ENCODE measurements around the gene NLN.
"Not testable (repeated sequence)": the region's sequence is repeated elsewhere in the genome, so short reads cannot be mapped to it uniquely, and the experiment has no call there.

Gene NLN

GRCh38 chr5:65862384-65862783 is 140.4 kb downstream of the NLN start:
- H3K4me3 Mint-ChIP-seq, result no peak overlapping the region
- peaks cover 9% of the 10 kb centered on the region for H3K4me1 Mint-ChIP-seq
- H3K9me3 Mint-ChIP-seq, result no peaks in the 10 kb centered on the region
- peak overlapping the region; percentile 1 for H3K27ac Mint-ChIP-seq (ENCODE audit: low read depth)
- DNase-seq (ENCODE audit: low spot score in 2 of 2) (no peak), ATAC-seq (replicated peaks; ENCODE audit: extremely low read depth, poor library complexity, severe bottlenecking) (no peak)
- no peaks in the 10 kb centered on the region for H3K27me3 Mint-ChIP-seq
- peaks cover 2% of the 10 kb centered on the region for H3K36me3 Mint-ChIP-seq (ENCODE audit: insufficient read depth)

- no peak overlapping the region for H3K4me3 Mint-ChIP-seq
- no peaks in the 10 kb centered on the region for H3K27me3 Mint-ChIP-seq
- H3K4me1 Mint-ChIP-seq, result peaks cover 13% of the 10 kb centered on the region
- peaks cover 2% of the 10 kb centered on the region for H3K36me3 Mint-ChIP-seq (ENCODE audit: insufficient read depth)
- H3K27ac Mint-ChIP-seq (ENCODE audit: low read depth), result no peak overlapping the region
- no peak for ATAC-seq (replicated peaks; ENCODE audit: extremely low read depth, poor library complexity, severe bottlenecking)
- no peak for DNase-seq (ENCODE audit: low spot score in 2 of 2)
- no peaks in the 10 kb centered on the region for H3K9me3 Mint-ChIP-seq
Measured at GRCh38 chr5:65863747-65864146, 141.7 kb downstream of the NLN start.

- Mint-ChIP-seq H3K4me1 (peaks cover 13% of the 10 kb centered on the region), H3K27ac (ENCODE audit: low read depth) (peak overlapping the region; percentile 36), H3K9me3 (no peaks in the 10 kb centered on the region), H3K27me3 (no peaks in the 10 kb centered on the region), H3K4me3 (no peak overlapping the region), H3K36me3 (ENCODE audit: insufficient read depth) (peaks cover 2% of the 10 kb centered on the region)
- DNase-seq (ENCODE audit: low spot score in 2 of 2), result no peak
- ATAC-seq (replicated peaks; ENCODE audit: extremely low read depth, poor library complexity, severe bottlenecking), result peak; percentile 71
Measured at GRCh38 chr5:65866837-65867521, 145.0 kb downstream of the NLN start.

- Mint-ChIP-seq H3K36me3 (ENCODE audit: insufficient read depth) (peaks cover 2% of the 10 kb centered on the region), H3K4me3 (no peak overlapping the region), H3K27me3 (no peaks in the 10 kb centered on the region), H3K4me1 (peaks cover 13% of the 10 kb centered on the region), H3K9me3 (no peaks in the 10 kb centered on the region), H3K27ac (ENCODE audit: low read depth) (no peak overlapping the region)
- ATAC-seq (replicated peaks; ENCODE audit: extremely low read depth, poor library complexity, severe bottlenecking), result no peak
- no peak for DNase-seq (ENCODE audit: low spot score in 2 of 2)
Measured at GRCh38 chr5:65867542-65868195, 145.7 kb downstream of the NLN start.

GRCh38 chr5:65868509-65868908 is 146.5 kb downstream of the NLN start:
- no peaks in the 10 kb centered on the region for H3K9me3 Mint-ChIP-seq
- H3K27me3 Mint-ChIP-seq, result no peaks in the 10 kb centered on the region
- H3K36me3 Mint-ChIP-seq (ENCODE audit: insufficient read depth), result peaks cover 2% of the 10 kb centered on the region
- peaks cover 13% of the 10 kb centered on the region for H3K4me1 Mint-ChIP-seq
- ATAC-seq (replicated peaks; ENCODE audit: extremely low read depth, poor library complexity, severe bottlenecking) (no peak), DNase-seq (ENCODE audit: low spot score in 2 of 2) (no peak)
- no peak overlapping the region for H3K27ac Mint-ChIP-seq (ENCODE audit: low read depth)
- no peak overlapping the region for H3K4me3 Mint-ChIP-seq

- H3K9me3 Mint-ChIP-seq, result no peaks in the 10 kb centered on the region
- H3K4me1 Mint-ChIP-seq, result peaks cover 13% of the 10 kb centered on the region
- ATAC-seq (replicated peaks; ENCODE audit: extremely low read depth, poor library complexity, severe bottlenecking) (no peak), DNase-seq (ENCODE audit: low spot score in 2 of 2) (no peak)
- no peak overlapping the region for H3K4me3 Mint-ChIP-seq
- no peaks in the 10 kb centered on the region for H3K27me3 Mint-ChIP-seq
- H3K27ac Mint-ChIP-seq (ENCODE audit: low read depth), result no peak overlapping the region
- H3K36me3 Mint-ChIP-seq (ENCODE audit: insufficient read depth), result peaks cover 2% of the 10 kb centered on the region
Measured at GRCh38 chr5:65871182-65871581, 149.2 kb downstream of the NLN start.

GRCh38 chr5:65871776-65872175 is 149.8 kb downstream of the NLN start:
- not testable (repeated sequence) for H3K36me3 Mint-ChIP-seq (ENCODE audit: insufficient read depth); H3K27me3 Mint-ChIP-seq; ATAC-seq (replicated peaks; ENCODE audit: extremely low read depth, poor library complexity, severe bottlenecking); H3K27ac Mint-ChIP-seq (ENCODE audit: low read depth); H3K4me1 Mint-ChIP-seq; DNase-seq (ENCODE audit: low spot score in 2 of 2); H3K4me3 Mint-ChIP-seq; H3K9me3 Mint-ChIP-seq

GRCh38 chr5:65873181-65873750 is 151.3 kb downstream of the NLN start:
- DNase-seq (ENCODE audit: low spot score in 2 of 2), result no peak
- no peaks in the 10 kb centered on the region for H3K36me3 Mint-ChIP-seq (ENCODE audit: insufficient read depth)
- no peak for ATAC-seq (replicated peaks; ENCODE audit: extremely low read depth, poor library complexity, severe bottlenecking)
- H3K27ac Mint-ChIP-seq (ENCODE audit: low read depth), result no peak overlapping the region
- no peak overlapping the region for H3K4me3 Mint-ChIP-seq
- H3K9me3 Mint-ChIP-seq, result peaks cover 6% of the 10 kb centered on the region
- no peaks in the 10 kb centered on the region for H3K27me3 Mint-ChIP-seq
- peaks cover 5% of the 10 kb centered on the region for H3K4me1 Mint-ChIP-seq

GRCh38 chr5:65874241-65874640 is 152.2 kb downstream of the NLN start:
- ATAC-seq (replicated peaks; ENCODE audit: extremely low read depth, poor library complexity, severe bottlenecking) (no peak), DNase-seq (ENCODE audit: low spot score in 2 of 2) (no peak)
- Mint-ChIP-seq H3K36me3 (ENCODE audit: insufficient read depth) (no peaks in the 10 kb centered on the region), H3K27me3 (no peaks in the 10 kb centered on the region), H3K9me3 (peaks cover 11% of the 10 kb centered on the region), H3K27ac (ENCODE audit: low read depth) (no peak overlapping the region), H3K4me3 (no peak overlapping the region), H3K4me1 (peaks cover 5% of the 10 kb centered on the region)

- Mint-ChIP-seq H3K4me1 (peaks cover 5% of the 10 kb centered on the region), H3K4me3 (no peak overlapping the region), H3K9me3 (peaks cover 11% of the 10 kb centered on the region), H3K36me3 (ENCODE audit: insufficient read depth) (no peaks in the 10 kb centered on the region), H3K27me3 (no peaks in the 10 kb centered on the region), H3K27ac (ENCODE audit: low read depth) (no peak overlapping the region)
- ATAC-seq (replicated peaks; ENCODE audit: extremely low read depth, poor library complexity, severe bottlenecking), result no peak
- no peak for DNase-seq (ENCODE audit: low spot score in 2 of 2)
Measured at GRCh38 chr5:65876496-65876895, 154.5 kb downstream of the NLN start.

GRCh38 chr5:65876970-65877369 is 155.0 kb downstream of the NLN start:
- Mint-ChIP-seq H3K27me3 (no peaks in the 10 kb centered on the region), H3K9me3 (peaks cover 11% of the 10 kb centered on the region), H3K27ac (ENCODE audit: low read depth) (no peak overlapping the region), H3K4me3 (no peak overlapping the region), H3K4me1 (peaks cover 5% of the 10 kb centered on the region), H3K36me3 (ENCODE audit: insufficient read depth) (no peaks in the 10 kb centered on the region)
- ATAC-seq (replicated peaks; ENCODE audit: extremely low read depth, poor library complexity, severe bottlenecking), result no peak
- DNase-seq (ENCODE audit: low spot score in 2 of 2), result no peak
